ENCODE results near the gene PTDSS2. TPM values are rescaled to one million over a fixed set of nuclear protein-coding genes. Genes with fewer than 3 reads are reported as not detected.

PTDSS2 gene
- total and polyA plus RNA-seq, 4 experiments from 2014 or later = 5.5 to 26.1 (median 14.8) TPM

- H3K9me3 Mint-ChIP-seq = no peaks in the 10 kb centered on the region
- Histone ChIP-seq H3K4me1 (ENCODE audit: insufficient read depth, low read length) (peaks cover 31% of the 10 kb centered on the region), H3K27me3 (ENCODE audit: insufficient read depth, low read length) (no peaks in the 10 kb centered on the region), H3K27ac (ENCODE audit: low read depth, low read length) (peak overlapping the region; percentile 61), H3K36me3 (ENCODE audit: insufficient read depth, low read length) (peaks cover 5% of the 10 kb centered on the region), H3K4me3 (ENCODE audit: low read length in 2 of 2) (peak overlapping the region; percentile 76 to 88), H3K9me3 (ENCODE audit: control insufficient read depth in 1 of 2, low read length in 2 of 2) (no peaks in the 10 kb centered on the region)
- H3K36me3 Mint-ChIP-seq = peaks cover 0 to 9% of the 10 kb centered on the region in 2 donors
- ChIA-PET CTCF (ENCODE audit: partially characterized antibody) (interaction anchor here (0.6 to 9.3 kb wide), 6 partner anchors 7 to 105 kb away, joined by 3 to 103 read pairs (median 4); partner anchors contain the start of gene PTDSS2), POLR2A (ENCODE audit: partially characterized antibody) (interaction anchor here (0.8 to 16.3 kb wide), 19 partner anchors 8 to 206 kb away, joined by 3 to 539 read pairs (median 9); partner anchors contain the start of genes ANO9, BET1L, HRAS and IFITM1)
- H3K4me3 Mint-ChIP-seq = peak overlapping the region; percentile 92 to 100 (median 96)
- peak overlapping the region; percentile 91 to 97 (median 93) for H3K27ac Mint-ChIP-seq
- no peaks in the 10 kb centered on the region for H3K27me3 Mint-ChIP-seq
- intact Hi-C loops (cut with micrococcal nuclease) = loop anchor here (2.0 kb wide), 1 partner anchor 92 kb away; the partner anchor contains the start of gene RNH1
- peak in 1 of 5 donors; percentile 38 for DNase-seq
- peaks cover 4 to 46% (median 21%) of the 10 kb centered on the region in 4 donors for H3K4me1 Mint-ChIP-seq
Measured at GRCh38 chr11:414318-414857, 35.7 kb upstream of the PTDSS2 start.

GRCh38 chr11:415640-416041 is 34.4 kb upstream of the PTDSS2 start:
- Histone ChIP-seq H3K27ac (ENCODE audit: low read depth, low read length) (peak overlapping the region; percentile 61), H3K4me3 (ENCODE audit: low read length in 2 of 2) (peak overlapping the region; percentile 58 to 73), H3K36me3 (ENCODE audit: insufficient read depth, low read length) (no peaks in the 10 kb centered on the region), H3K9me3 (ENCODE audit: control insufficient read depth in 1 of 2, low read length in 2 of 2) (no peaks in the 10 kb centered on the region), H3K4me1 (ENCODE audit: insufficient read depth, low read length) (peaks cover 31% of the 10 kb centered on the region), H3K27me3 (ENCODE audit: insufficient read depth, low read length) (no peaks in the 10 kb centered on the region)
- intact Hi-C loops (cut with micrococcal nuclease) = loop anchor here (1.0 to 2.0 kb wide), 3 partner anchors 8 to 91 kb away; partner anchors contain the start of gene RNH1
- Mint-ChIP-seq H3K27ac (peak overlapping the region; percentile 91 to 97 (median 93)), H3K27me3 (no peaks in the 10 kb centered on the region), H3K9me3 (no peaks in the 10 kb centered on the region), H3K4me1 (peaks cover 4 to 42% (median 17%) of the 10 kb centered on the region in 4 donors), H3K36me3 (peaks cover 0 to 9% of the 10 kb centered on the region in 2 donors), H3K4me3 (peak overlapping the region; percentile 92 to 100 (median 96))
- CTCF ChIA-PET (ENCODE audit: partially characterized antibody) = interaction anchor here (1.0 to 9.3 kb wide), 7 partner anchors 9 to 52 kb away, joined by 3 to 103 read pairs (median 4); partner anchors contain the start of gene PTDSS2
- POLR2A ChIA-PET (ENCODE audit: partially characterized antibody) = interaction anchor here (1.1 to 16.3 kb wide), 16 partner anchors 9 to 207 kb away, joined by 3 to 539 read pairs (median 11); partner anchors contain the start of genes ANO9, BET1L, HRAS and IFITM1
- DNase-seq = no peak

GRCh38 chr11:416051-416756 is 33.9 kb upstream of the PTDSS2 start:
- POLR2A ChIA-PET (ENCODE audit: partially characterized antibody) = interaction anchor here (0.6 to 16.3 kb wide), 21 partner anchors 10 to 403 kb away, joined by 3 to 539 read pairs (median 10); partner anchors contain the start of genes ANO9, BET1L, HRAS and IFITM1
- Mint-ChIP-seq H3K4me3 (peak overlapping the region; percentile 92 to 100 (median 96)), H3K4me1 (peaks cover 4 to 42% (median 17%) of the 10 kb centered on the region in 4 donors), H3K36me3 (peaks cover 0 to 9% of the 10 kb centered on the region in 2 donors), H3K9me3 (no peaks in the 10 kb centered on the region), H3K27me3 (no peaks in the 10 kb centered on the region), H3K27ac (peak overlapping the region; percentile 91 to 97 (median 93))
- CTCF ChIA-PET (ENCODE audit: partially characterized antibody) = interaction anchor here (1.0 to 9.3 kb wide), 5 partner anchors 9 to 52 kb away, joined by 3 to 103 read pairs (median 4); partner anchors contain the start of gene PTDSS2
- peak overlapping the region; percentile 58 to 73 for H3K4me3 ChIP-seq (ENCODE audit: low read length in 2 of 2)
- peak overlapping the region; percentile 61 for H3K27ac ChIP-seq (ENCODE audit: low read depth, low read length)
- peak in 1 of 5 donors; percentile 38 for DNase-seq
- H3K36me3 ChIP-seq (ENCODE audit: insufficient read depth, low read length) = no peaks in the 10 kb centered on the region
- no peaks in the 10 kb centered on the region for H3K27me3 ChIP-seq (ENCODE audit: insufficient read depth, low read length)
- intact Hi-C loops (cut with micrococcal nuclease) = no loop called here
- H3K4me1 ChIP-seq (ENCODE audit: insufficient read depth, low read length) = peaks cover 31% of the 10 kb centered on the region
- no peaks in the 10 kb centered on the region for H3K9me3 ChIP-seq (ENCODE audit: control insufficient read depth in 1 of 2, low read length in 2 of 2)

GRCh38 chr11:416757-417621 is 33.1 kb upstream of the PTDSS2 start:
- intact Hi-C loops (cut with micrococcal nuclease) = no loop called here
- POLR2A ChIA-PET (ENCODE audit: partially characterized antibody) = interaction anchor here (0.6 to 16.3 kb wide), 20 partner anchors 9 to 402 kb away, joined by 3 to 539 read pairs (median 6); partner anchors contain the start of genes ANO9, BET1L, IFITM1 and PGGHG
- no peaks in the 10 kb centered on the region for H3K36me3 ChIP-seq (ENCODE audit: insufficient read depth, low read length)

GRCh38 chr11:417652-418342 is 32.3 kb upstream of the PTDSS2 start:
- DNase-seq = peak in 1 of 5 donors; percentile 33
- Mint-ChIP-seq H3K4me1 (peaks cover 4 to 42% (median 16%) of the 10 kb centered on the region in 4 donors), H3K27me3 (no peaks in the 10 kb centered on the region), H3K36me3 (peaks cover 4 to 15% of the 10 kb centered on the region in 2 donors), H3K4me3 (peak overlapping the region; percentile 58 to 82 (median 71)), H3K9me3 (no peaks in the 10 kb centered on the region), H3K27ac (peak overlapping the region; percentile 65 to 82 (median 74))
- intact Hi-C loops (cut with micrococcal nuclease) = no loop called here
- peak overlapping the region in 1 of 2 donors; percentile 73 for H3K4me3 ChIP-seq (ENCODE audit: low read length in 2 of 2)
- POLR2A ChIA-PET (ENCODE audit: partially characterized antibody) = interaction anchor here (1.0 to 16.3 kb wide), 12 partner anchors 8 to 210 kb away, joined by 3 to 539 read pairs (median 16); partner anchors contain the start of genes ANO9, BET1L, IFITM1 and PSMD13
- H3K27ac ChIP-seq (ENCODE audit: low read depth, low read length) = peak overlapping the region; percentile 61
- peaks cover 28% of the 10 kb centered on the region for H3K4me1 ChIP-seq (ENCODE audit: insufficient read depth, low read length)
- no peaks in the 10 kb centered on the region for H3K36me3 ChIP-seq (ENCODE audit: insufficient read depth, low read length)
- CTCF ChIA-PET (ENCODE audit: partially characterized antibody) = interaction anchor here (1.2 to 9.3 kb wide), 2 partner anchors 28 to 33 kb away, joined by 4 to 103 read pairs; partner anchors contain the start of gene PTDSS2
- H3K27me3 ChIP-seq (ENCODE audit: insufficient read depth, low read length) = no peaks in the 10 kb centered on the region
- no peaks in the 10 kb centered on the region for H3K9me3 ChIP-seq (ENCODE audit: control insufficient read depth in 1 of 2, low read length in 2 of 2)

More at GRCh38 chr11:416757-417621, 33.1 kb upstream of the PTDSS2 start:
- CTCF ChIA-PET (ENCODE audit: partially characterized antibody) = interaction anchor here (1.0 to 9.3 kb wide), 5 partner anchors 10 to 53 kb away, joined by 3 to 103 read pairs (median 4); partner anchors contain the start of gene PTDSS2
- Histone ChIP-seq H3K27ac (ENCODE audit: low read depth, low read length) (peak overlapping the region; percentile 61), H3K9me3 (ENCODE audit: control insufficient read depth in 1 of 2, low read length in 2 of 2) (no peaks in the 10 kb centered on the region), H3K4me1 (ENCODE audit: insufficient read depth, low read length) (peaks cover 31% of the 10 kb centered on the region), H3K27me3 (ENCODE audit: insufficient read depth, low read length) (no peaks in the 10 kb centered on the region), H3K4me3 (ENCODE audit: low read length in 2 of 2) (peak overlapping the region; percentile 17 to 73)
- Mint-ChIP-seq H3K9me3 (no peaks in the 10 kb centered on the region), H3K27me3 (no peaks in the 10 kb centered on the region), H3K4me3 (peak overlapping the region; percentile 26 to 100 (median 96)), H3K4me1 (peaks cover 4 to 42% (median 17%) of the 10 kb centered on the region in 4 donors), H3K27ac (peak overlapping the region in 4 of 7 donors; percentile 70 to 92 (median 83)), H3K36me3 (peaks cover 2 to 11% of the 10 kb centered on the region in 2 donors)
- peak in 4 of 5 donors; percentile 38 to 54 (median 45) for DNase-seq

Data from CD4-positive, alpha-beta memory T cell (primary cell).